GOT3 (cell line): ENCODE data around the gene PHLPP1.

ENCODE experiments used
- DNase-seq: peaks from one replicate; lab custom pipeline; 2025; ENCODE audit warnings: mixed read lengths; lab: John Stamatoyannopoulos, UW

Gene PHLPP1

GRCh38 chr18:62942578-62942977 lies 227.2 kb downstream of the PHLPP1 start:
- no peak for DNase-seq

DNA sequence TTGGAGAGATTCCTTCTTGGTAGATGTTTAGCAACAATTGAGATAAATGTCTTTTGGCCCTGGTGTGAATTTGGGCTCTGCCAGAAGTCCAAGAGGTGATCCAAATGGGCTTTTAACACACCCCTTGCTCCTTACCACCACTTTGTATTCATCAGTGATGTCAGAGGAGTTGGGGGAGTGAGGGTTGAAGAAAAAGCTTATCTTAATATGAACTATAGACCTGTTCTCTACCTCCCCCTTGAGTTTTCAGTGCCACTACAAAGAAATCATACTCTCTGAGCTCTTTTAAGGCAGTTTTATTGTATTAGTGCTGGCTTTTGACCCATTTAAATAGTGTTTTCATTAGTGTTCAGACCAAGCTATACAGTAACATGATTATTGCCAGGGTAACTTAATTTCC lies 229.1 kb downstream of the PHLPP1 start:
- no peak for DNase-seq

- DNase-seq = no peak
These were observed 233.4 kb downstream of the PHLPP1 start for GRCh38 chr18:62948788-62949187.

DNA sequence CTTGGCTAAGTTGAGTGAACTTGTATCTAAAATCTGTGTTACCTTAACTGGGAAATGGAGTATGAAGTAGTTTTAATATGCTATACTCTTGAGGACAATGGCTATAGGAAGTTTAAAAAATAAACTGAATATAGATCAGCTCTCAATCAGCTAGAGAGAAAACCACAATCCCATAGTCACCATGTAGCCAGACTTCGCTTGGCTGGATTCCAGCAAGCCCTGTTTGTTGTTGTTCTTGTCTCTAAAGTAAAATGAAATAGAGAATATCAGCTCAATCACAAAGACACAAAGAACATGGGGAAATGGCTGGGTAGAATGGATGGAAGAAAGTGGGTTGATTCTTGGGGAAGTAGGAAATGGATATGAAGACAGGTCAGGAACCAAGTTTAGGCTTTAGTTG lies 234.9 kb downstream of the PHLPP1 start:
- DNase-seq = no peak

DNA sequence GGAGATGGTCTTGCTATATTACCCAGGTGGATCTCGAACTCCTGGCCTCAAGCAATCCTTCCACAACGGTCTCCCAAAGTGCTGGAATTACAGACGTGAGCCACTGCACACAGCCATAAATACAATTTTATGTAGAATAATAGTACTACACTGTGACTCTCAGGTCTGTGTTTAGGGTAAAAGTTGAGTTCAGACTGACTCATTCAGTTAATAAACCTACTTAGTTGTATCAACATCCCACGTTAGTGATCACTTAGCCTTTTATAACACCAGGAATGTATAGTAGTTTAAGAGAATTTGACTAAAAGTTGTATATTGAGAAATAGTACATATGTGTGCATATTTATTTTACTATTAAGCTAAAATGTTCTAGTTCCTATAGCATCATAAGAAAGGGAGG lies 237.5 kb downstream of the PHLPP1 start:
- DNase-seq = no peak

DNA sequence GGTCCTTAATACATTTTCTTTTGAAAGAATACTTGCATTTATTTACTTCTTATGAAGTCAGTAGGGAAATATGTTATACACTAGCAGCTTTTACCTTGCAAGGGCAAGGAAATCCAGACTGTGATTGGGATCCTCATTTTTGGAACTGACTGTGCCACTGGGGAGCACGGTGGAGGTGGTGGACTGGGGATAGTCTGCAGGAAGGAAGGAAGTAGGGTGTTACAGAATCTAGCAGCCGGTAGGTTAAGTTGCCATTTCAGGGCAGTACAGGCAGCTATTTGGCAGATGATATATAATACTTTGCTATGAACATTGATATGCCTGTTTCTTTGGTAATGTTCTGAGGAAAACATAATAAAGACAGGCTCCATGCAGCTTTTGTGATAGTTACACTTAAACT lies 238.3 kb downstream of the PHLPP1 start:
- DNase-seq = no peak

DNA sequence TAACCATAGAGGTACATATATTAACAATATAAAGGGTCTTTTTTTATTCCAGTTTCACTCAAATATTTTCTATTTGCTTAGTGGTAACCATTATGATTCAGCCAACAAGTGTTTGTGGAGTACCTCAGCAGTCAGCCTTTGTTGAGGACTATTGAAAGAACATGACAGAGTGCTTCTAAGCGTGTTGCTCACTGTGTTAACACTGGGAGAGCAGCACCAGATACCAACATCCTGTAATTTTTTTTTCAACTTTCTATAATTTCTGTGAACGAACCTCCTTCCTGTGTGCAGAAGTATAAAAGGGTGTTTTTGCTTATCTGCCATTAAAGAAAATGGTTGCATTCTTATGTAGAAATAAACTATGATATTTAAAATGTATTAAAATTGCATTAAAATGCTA lies 239.0 kb downstream of the PHLPP1 start:
- DNase-seq = no peak

GRCh38 chr18:62957885-62958472 lies 242.6 kb downstream of the PHLPP1 start:
- DNase-seq = no peak

DNA sequence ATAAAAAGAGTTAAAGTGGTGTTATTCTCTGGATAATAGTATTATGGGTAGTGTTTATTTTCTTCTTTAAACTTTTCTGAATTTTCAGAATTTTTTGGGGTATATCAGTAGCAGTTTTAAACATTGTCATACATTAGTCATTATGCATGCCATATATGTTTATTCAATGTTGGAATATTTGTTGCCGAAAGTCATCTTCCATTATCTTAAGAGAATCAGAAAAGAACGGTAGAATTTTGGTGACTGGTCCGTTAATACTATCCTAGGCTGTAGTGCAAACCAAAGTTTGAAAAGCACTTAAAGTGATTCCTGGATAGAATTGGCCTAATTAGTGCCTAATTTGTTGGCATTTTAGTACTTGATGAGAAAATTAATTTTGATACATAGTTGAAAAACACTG lies 244.1 kb downstream of the PHLPP1 start:
- DNase-seq = no peak

- DNase-seq = no peak
These were observed 248.2 kb downstream of the PHLPP1 start for GRCh38 chr18:62963507-62963906.

GRCh38 chr18:62964432-62964831 lies 249.1 kb downstream of the PHLPP1 start:
- DNase-seq = no peak

DNA sequence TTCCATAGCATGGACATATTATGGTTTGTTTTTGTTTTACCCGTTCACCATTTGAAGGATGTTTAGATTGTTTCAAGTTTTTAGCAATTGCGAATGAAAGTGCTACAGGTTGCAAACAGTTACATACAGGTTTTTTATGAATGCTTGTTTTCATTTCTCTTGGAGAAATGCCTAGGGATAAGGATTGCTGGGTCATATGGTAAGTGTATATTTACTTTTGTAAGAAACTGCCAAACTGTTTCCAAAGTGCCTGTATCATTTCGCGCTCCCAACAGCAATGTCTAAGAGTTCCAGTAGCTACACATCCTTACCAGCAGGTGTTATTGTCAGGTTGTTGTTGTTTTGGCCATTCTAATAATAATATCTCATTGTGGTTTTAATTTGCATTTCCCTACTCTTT lies 251.7 kb downstream of the PHLPP1 start:
- DNase-seq = no peak

DNA sequence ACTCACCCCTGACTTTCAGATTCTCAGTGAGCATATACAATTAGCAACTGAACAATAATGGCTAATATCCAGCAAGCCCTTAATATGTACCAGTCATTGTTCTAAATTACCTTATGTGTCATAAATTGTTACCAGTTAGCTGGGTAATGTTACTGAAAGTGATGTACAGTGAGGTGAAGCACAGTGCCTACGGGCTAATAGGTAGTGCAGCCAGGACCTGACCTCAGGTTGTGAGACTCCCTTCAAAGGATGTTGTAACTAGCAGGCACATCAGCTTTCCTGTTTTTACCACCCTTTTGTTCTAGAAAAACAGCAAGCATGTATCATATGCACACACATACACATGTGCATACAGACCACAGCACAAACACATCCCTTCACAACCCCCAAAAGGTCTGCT lies 258.3 kb downstream of the PHLPP1 start:
- DNase-seq = no peak

- DNase-seq = no peak
These were observed 259.0 kb downstream of the PHLPP1 start for GRCh38 chr18:62974388-62974787.

DNA sequence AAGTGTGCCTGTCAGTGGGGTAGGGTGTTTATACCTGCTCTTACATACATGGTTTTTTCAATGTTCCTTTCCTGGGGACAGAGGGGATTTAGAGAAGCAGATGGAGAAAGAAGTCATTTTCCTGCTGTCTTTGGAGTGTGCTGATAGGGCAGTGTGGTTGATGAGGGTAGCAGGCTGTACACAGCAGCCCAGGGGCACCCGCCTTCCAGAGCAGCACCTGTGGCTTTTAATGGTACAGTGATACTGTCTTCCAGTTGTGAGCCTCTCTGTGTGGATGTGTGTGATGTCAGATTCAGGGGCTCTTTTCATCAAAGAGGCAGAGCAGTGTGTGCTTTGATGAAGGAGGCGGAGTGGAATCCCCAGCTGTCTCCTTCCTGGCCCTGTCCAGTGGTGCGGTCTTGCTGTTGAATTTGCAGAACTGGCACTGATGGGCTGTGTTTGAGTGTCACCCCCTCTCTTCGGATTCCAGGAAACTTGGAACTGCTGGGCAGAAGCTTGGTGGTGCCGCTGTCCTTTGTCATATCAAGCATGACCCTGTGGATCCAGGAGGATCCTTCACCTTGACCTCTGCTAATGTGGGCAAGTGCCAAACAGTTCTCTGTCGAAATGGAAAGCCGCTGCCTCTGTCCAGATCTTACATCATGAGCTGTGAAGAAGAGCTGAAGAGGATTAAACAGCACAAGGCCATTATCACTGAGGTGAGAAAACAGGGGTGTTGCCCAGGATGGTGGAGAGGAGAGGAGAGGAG lies 259.8 kb downstream of the PHLPP1 start:
- no peak for DNase-seq

DNA sequence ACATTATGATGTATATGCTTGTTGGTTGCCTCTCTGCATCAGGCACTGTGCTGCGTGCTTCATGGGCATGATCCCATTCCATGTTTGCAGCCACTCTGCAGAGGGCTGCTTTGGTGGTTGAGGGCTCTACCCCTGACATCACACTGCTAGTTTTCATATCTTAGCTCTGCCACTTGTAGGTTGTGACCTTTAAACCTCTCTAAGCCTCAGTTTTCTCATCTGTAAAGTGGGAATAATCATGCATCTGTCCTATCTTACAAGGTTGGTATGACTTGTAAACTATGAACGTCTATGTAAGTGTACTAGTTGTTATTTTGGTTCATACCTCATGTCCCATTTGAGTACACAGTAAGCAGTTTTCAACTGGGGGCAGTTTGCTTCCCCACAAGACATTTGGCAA lies 260.4 kb downstream of the PHLPP1 start:
- DNase-seq = no peak

DNA sequence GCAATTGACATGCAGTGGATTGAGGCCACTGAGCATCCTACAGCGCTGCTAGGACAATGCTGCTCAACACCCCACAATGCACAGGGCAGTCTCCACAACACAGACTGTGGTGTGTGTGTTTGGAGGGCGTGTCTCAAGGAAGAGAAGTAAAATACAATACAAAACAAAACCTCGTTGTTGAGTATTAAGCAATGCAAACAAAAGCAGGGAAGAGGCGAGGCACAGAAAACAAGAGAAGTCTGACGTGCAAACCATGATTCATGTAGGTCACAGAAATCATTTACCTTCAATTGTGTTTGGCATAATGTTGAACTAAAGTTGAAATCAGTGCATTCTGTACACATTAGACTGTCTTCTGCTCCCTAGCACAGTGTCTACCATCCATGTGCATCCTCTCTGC lies 260.9 kb downstream of the PHLPP1 start:
- no peak for DNase-seq

- no peak for DNase-seq
These were observed 262.2 kb downstream of the PHLPP1 start for GRCh38 chr18:62977512-62977911.

DNA sequence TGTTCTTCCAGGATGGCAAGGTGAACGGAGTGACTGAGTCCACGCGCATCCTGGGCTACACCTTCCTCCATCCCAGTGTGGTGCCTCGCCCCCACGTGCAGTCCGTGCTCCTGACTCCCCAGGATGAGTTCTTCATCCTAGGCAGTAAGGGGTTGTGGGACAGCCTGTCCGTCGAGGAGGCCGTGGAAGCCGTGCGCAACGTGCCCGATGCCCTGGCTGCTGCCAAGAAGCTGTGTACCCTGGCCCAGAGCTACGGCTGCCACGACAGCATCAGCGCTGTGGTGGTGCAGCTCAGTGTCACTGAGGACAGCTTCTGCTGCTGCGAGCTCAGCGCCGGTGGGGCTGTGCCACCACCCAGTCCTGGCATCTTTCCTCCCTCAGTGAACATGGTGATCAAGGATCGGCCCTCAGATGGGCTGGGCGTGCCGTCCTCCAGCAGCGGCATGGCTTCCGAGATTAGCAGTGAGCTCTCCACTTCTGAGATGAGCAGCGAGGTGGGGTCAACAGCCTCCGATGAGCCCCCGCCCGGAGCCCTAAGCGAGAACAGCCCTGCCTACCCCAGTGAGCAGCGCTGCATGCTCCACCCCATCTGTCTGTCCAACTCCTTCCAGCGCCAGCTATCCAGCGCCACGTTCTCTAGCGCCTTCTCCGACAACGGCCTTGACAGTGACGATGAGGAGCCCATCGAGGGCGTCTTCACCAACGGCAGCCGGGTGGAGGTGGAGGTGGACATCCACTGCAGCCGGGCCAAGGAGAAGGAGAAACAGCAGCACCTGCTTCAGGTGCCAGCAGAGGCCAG lies 263.1 kb downstream of the PHLPP1 start:
- no peak for DNase-seq

- DNase-seq = peak; percentile 36
These were observed 263.8 kb downstream of the PHLPP1 start for GRCh38 chr18:62979176-62979575.

DNA sequence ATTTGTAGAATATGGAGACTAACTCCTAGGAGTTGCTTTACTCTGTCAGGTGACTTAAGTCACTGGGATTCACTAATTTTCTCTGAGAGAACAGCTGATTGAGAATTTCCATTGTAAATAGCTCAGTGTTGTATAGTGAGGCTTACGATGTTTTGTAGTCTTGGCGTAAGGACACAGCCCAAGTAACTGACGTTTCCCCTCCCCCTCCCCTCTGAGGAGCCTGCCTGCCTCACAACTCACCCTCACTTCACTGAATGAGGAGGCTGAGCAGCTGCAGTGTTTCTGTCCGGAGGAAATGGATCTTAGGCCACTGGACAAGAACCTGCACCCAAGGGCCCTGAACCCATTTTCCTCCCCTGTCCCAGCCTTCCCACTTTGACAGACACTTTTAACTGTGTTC lies 264.6 kb downstream of the PHLPP1 start:
- no peak for DNase-seq

- DNase-seq = no peak
These were observed 266.2 kb downstream of the PHLPP1 start for GRCh38 chr18:62981566-62981965.

GRCh38 chr18:62982600-62983251 lies 267.4 kb downstream of the PHLPP1 start:
- DNase-seq = no peak
